Measurements from ENCODE around the gene ADSS2.
"Not testable (repeated sequence)": the region's sequence is repeated elsewhere in the genome, so short reads cannot be mapped to it uniquely, and the experiment has no call there.

The ADSS2 gene

DNA sequence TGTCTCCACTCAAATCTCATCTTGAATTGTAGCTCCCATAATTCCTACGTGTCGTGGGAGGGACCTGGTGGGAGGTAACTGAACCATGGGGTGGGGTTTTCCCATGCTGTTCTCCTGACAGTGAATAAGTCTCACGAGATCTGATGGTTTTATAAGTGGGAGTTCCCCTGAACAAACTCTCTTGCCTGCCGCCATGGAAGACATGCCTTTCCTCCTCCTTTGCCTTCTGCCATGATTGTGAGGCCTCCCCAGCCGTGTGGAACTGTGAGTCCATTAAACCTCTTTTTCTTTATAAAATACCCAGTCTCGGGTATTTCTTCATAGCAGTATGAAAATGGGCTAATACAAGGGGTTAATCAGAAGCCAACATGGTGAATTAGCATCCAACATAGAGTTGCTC, 86.4 kb downstream of the ADSS2 start:
- DNase-seq (ENCODE audit: low spot score) = not testable (repeated sequence)

- DNase-seq (ENCODE audit: low spot score) = no peak
Measured at GRCh38 chr1:244362476-244362875, 89.2 kb downstream of the ADSS2 start.

DNA sequence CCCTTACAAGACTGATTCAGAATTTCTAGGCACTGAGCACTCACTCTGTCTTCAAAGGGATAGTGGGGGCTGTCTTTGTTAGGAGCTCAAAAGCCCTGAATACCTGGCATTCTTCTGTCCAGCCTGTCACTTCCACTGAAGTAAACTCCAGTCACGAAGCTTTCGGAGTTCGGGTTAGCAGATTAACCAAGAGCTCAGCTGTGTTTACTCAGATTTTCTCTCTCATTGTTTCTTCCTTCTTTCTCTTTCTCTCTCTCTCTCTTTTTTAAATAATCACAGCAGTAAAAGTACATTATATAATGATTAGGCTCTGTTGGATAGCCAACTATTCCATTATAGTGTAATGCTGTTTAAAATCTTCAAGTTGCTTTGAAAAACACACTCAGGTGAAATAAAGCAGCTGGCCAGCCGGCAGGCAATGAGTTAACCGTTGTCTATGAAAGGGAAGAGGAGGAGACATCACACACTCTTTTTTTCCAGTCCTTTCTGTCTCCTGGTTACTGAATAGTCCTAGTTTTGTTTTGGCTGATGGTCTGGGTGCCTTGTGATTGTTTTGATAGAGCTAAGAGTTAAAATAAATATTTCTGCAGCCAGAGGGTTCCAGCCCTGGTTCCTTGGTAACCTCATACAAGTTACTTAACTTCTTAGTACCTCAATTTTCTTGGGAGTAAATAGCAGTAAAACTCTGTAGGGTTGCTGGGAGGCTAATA, 89.8 kb downstream of the ADSS2 start:
- no peak for DNase-seq (ENCODE audit: low spot score)

Data from ecto neural progenitor cell (in vitro differentiated cells).